GM23338 (cell line): Measurements from ENCODE around the gene TMEM116. TPM values are rescaled to one million over a fixed set of nuclear protein-coding genes. Genes with fewer than 3 reads are reported as not detected.

Source experiments
- ATAC-seq: fragments of 200-7000 bp; cut with Tn5 transposase; 3 replicates; pipeline ENCODE4 v1.9.1; 2020
- DNase-seq: peaks from one replicate; pipeline ENCODE4 v3.0.0-alpha.2; 2015; ENCODE audit warnings: low spot score
- H2AFZ ChIP-seq: fragments of 200-600 bp; sonication (generic); 2 replicates; pipeline ENCODE4 v1.8.0; 2016; ENCODE audit warnings: antibody characterized with exemption, mild to moderate bottlenecking, moderate library complexity
- H3F3A ChIP-seq: fragments of 200-600 bp; sonication (generic); replicated peaks from 2 replicates; pipeline ENCODE4 v1.8.0; 2017; ENCODE audit warnings: antibody characterized with exemption, mixed run types, low read depth
- H3K27ac ChIP-seq: fragments of 200-600 bp; sonication (generic); 2 replicates; pipeline ENCODE4 v1.6.1; 2016; ENCODE audit warnings: low read depth
- H3K27me3 ChIP-seq: fragments of 200-600 bp; sonication (generic); 2 replicates; pipeline ENCODE4 v1.8.0; 2016; ENCODE audit warnings: mild to moderate bottlenecking, mixed run types, moderate library complexity; ENCODE audit not compliant: insufficient read depth
- H3K36me3 ChIP-seq: fragments of 200-600 bp; sonication (generic); 2 replicates; pipeline ENCODE4 v1.8.0; 2016; ENCODE audit warnings: mild to moderate bottlenecking; ENCODE audit not compliant: insufficient read depth
- H3K4me1 ChIP-seq: fragments of 200-600 bp; sonication (generic); 2 replicates; pipeline ENCODE4 v1.8.0; 2016; ENCODE audit warnings: mild to moderate bottlenecking, moderate library complexity; ENCODE audit not compliant: insufficient read depth
- H3K4me2 ChIP-seq: fragments of 200-600 bp; sonication (generic); 2 replicates; pipeline ENCODE4 v1.7.1; 2017; ENCODE audit warnings: mixed run types
- H3K4me3 ChIP-seq: fragments of 200-600 bp; sonication (generic); 2 replicates; pipeline ENCODE4 v1.6.1; 2016; ENCODE audit warnings: mixed run types
- H3K79me2 ChIP-seq: fragments of 200-600 bp; sonication (generic); replicated peaks from 2 replicates; pipeline ENCODE4 v1.8.0; 2017; ENCODE audit warnings: mild to moderate bottlenecking; ENCODE audit not compliant: insufficient read depth
- H3K9me2 ChIP-seq: fragments of 200-600 bp; sonication (generic); 2 replicates; pipeline ENCODE4 v1.8.0; 2017; ENCODE audit not compliant: insufficient read depth
- H4K20me1 ChIP-seq: fragments of 200-600 bp; sonication (generic); replicated peaks from 2 replicates; pipeline ENCODE4 v1.8.0; 2017; ENCODE audit warnings: mild to moderate bottlenecking; ENCODE audit not compliant: insufficient read depth
- H3K27ac Mint-ChIP-seq: 2 replicates; pipeline ENCODE4 v1.8.0; 2020; ENCODE audit warnings: inconsistent platforms, mild to moderate bottlenecking, moderate library complexity, mixed read lengths
- H3K27me3 Mint-ChIP-seq: 3 replicates; pipeline ENCODE4 v1.8.0; 2022; ENCODE audit warnings: low read depth, mild to moderate bottlenecking, moderate library complexity, mixed read lengths, inconsistent platforms; ENCODE audit not compliant: insufficient read depth, poor library complexity
- H3K36me3 Mint-ChIP-seq: 3 replicates; pipeline ENCODE4 v1.8.0; 2021; ENCODE audit warnings: low read depth, mild to moderate bottlenecking, inconsistent platforms, moderate library complexity, mixed read lengths
- H3K4me1 Mint-ChIP-seq: 3 replicates; pipeline ENCODE4 v1.8.0; 2020; ENCODE audit warnings: mild to moderate bottlenecking, inconsistent platforms, mixed read lengths
- H3K4me3 Mint-ChIP-seq: 3 replicates; pipeline ENCODE4 v1.8.0; 2021; ENCODE audit warnings: moderate library complexity, mild to moderate bottlenecking, inconsistent platforms, mixed read lengths
- H3K9me3 Mint-ChIP-seq: 3 replicates; pipeline ENCODE4 v1.8.0; 2020; ENCODE audit warnings: moderate library complexity, mild to moderate bottlenecking, inconsistent platforms, mixed read lengths
- CREB1 ChIP-seq: fragments of 250-450 bp; sonication (Bioruptor Pico); IDR thresholded peaks from 2 replicates; pipeline ENCODE4 v1.5.0; 2020; ENCODE audit warnings: low read depth, mild to moderate bottlenecking, moderate library complexity
- CTCF ChIP-seq, 2 experiments: fragments of 200-600 bp in 1 of 2; sonication (generic) in 1 of 2; conservative IDR thresholded peaks; 2 replicates each; pipeline versions ENCODE4 v1.5.1 to v1.6.1; 2016 to 2017; ENCODE audit warnings: antibody characterized with exemption in 2 of 2, low read depth in 2 of 2, mild to moderate bottlenecking in 2 of 2, moderate library complexity in 1 of 2
- EZH2phosphoT487 ChIP-seq: fragments of 200-600 bp; sonication (generic); IDR thresholded peaks from one replicate; pipeline ENCODE4 v1.8.1; 2018; ENCODE audit warnings: antibody characterized with exemption; ENCODE audit not compliant: unreplicated experiment
- REST ChIP-seq: IDR thresholded peaks from one replicate; pipeline ENCODE4 v1.6.1; 2018; ENCODE audit warnings: antibody characterized with exemption; ENCODE audit not compliant: unreplicated experiment
- STAT1 ChIP-seq: IDR thresholded peaks from one replicate; pipeline ENCODE4 v1.6.1; 2016; ENCODE audit warnings: antibody characterized with exemption; ENCODE audit not compliant: unreplicated experiment
- polyA plus RNA-seq: library from polyadenylated mRNA; unstranded; fragments of >200 nt; fragmentation: Nextera tagmentation; extraction: Ambion mirVana; gene quantifications from 2 replicates; pipeline ENCODE4 v1.2.1, GENCODE V29; 2016
- total RNA-seq: library from RNA; depleted of rRNA; stranded (reverse); fragments of >200 nt; shearing (Covaris generic); gene quantifications from 2 replicates; pipeline ENCODE4 v1.2.3, GENCODE V29; 2014

Gene TMEM116
- total and polyA plus RNA-seq, 2 experiments from 2014 or later, result 8.0 to 10.4 TPM

- TF ChIP-seq CREB1 (CRISPR knock-in tag), result no peak
- no peak for TF ChIP-seq EZH2phosphoT487
Observed at GRCh38 chr12:111978545-111978944, 34.4 kb downstream of the TMEM116 start (continued).

GRCh38 chr12:111976860-111977259, 36.1 kb downstream of the TMEM116 start:
- Mint-ChIP-seq H3K27me3 (peaks cover 2% of the 10 kb centered on the region), H3K9me3 (0 out of 3 replicates have a peak, but pooled peaks cover 3% of the 10 kb centered on the region), H3K36me3 (no peaks in the 10 kb centered on the region; the same call in 2 of the 3 replicates), H3K4me1 (no peaks in the 10 kb centered on the region), H3K4me3 (no peak overlapping the region), H3K27ac (no peak overlapping the region)
- Histone ChIP-seq H3F3A (no peaks in the 10 kb centered on the region), H3K4me2 (no peak overlapping the region), H3K27me3 (no peaks in the 10 kb centered on the region), H3K36me3 (no peaks in the 10 kb centered on the region), H2AFZ (no peak overlapping the region), H3K4me3 (no peak overlapping the region), H3K9me2 (0 out of 2 replicates have a peak, but pooled peaks cover 3% of the 10 kb centered on the region), H3K79me2 (no peaks in the 10 kb centered on the region), H3K4me1 (no peaks in the 10 kb centered on the region), H4K20me1 (no peaks in the 10 kb centered on the region), H3K27ac (no peak overlapping the region)
- ATAC-seq, result no peak
- no peak for DNase-seq
- TF ChIP-seq EZH2phosphoT487 (no peak), REST (no peak), STAT1 (no peak)

GRCh38 chr12:111976291-111976690, 36.7 kb downstream of the TMEM116 start:
- H3K4me1 ChIP-seq, result no peaks in the 10 kb centered on the region
- no peaks in the 10 kb centered on the region for H3K27me3 ChIP-seq
- H3K36me3 ChIP-seq, result no peaks in the 10 kb centered on the region
- no peaks in the 10 kb centered on the region for H4K20me1 ChIP-seq
- no peak overlapping the region for H3K27ac ChIP-seq
- no peaks in the 10 kb centered on the region; the same call in 2 of the 3 replicates for H3K36me3 Mint-ChIP-seq
- no peak overlapping the region for H3K4me2 ChIP-seq
- H3K4me3 Mint-ChIP-seq, result no peak overlapping the region
- peaks cover 2% of the 10 kb centered on the region for H3K27me3 Mint-ChIP-seq
- no peak overlapping the region for H2AFZ ChIP-seq
- H3K4me1 Mint-ChIP-seq, result no peaks in the 10 kb centered on the region
- H3K4me3 ChIP-seq, result no peak overlapping the region
- no peak for TF ChIP-seq CREB1 (CRISPR knock-in tag)
- TF ChIP-seq CTCF (conservative IDR thresholded peaks at IDR 0.05; ENCODE audit: low read depth in 2 of 2), result no peak
- no peaks in the 10 kb centered on the region for H3K79me2 ChIP-seq
- H3K9me2 ChIP-seq, result 0 out of 2 replicates have a peak, but pooled peaks cover 3% of the 10 kb centered on the region
- DNase-seq (no peak), ATAC-seq (no peak)
- H3F3A ChIP-seq, result no peaks in the 10 kb centered on the region
- H3K27ac Mint-ChIP-seq, result no peak overlapping the region
- H3K9me3 Mint-ChIP-seq, result peaks cover 3% of the 10 kb centered on the region; the same call in 1 of the 3 replicates
